ENCODE measurements around the gene CLK1. TPM values are rescaled to one million over a fixed set of nuclear protein-coding genes. Genes with fewer than 3 reads are reported as not detected.
"Not testable (repeated sequence)": the region's sequence is repeated elsewhere in the genome, so short reads cannot be mapped to it uniquely, and the experiment has no call there.

Gene CLK1
- total RNA-seq, 1 donor from 2014 or later: 203 TPM

GRCh38 chr2:200829258-200829655 is 35.2 kb downstream of the CLK1 start:
- H3K4me1 Mint-ChIP-seq: no peaks in the 10 kb centered on the region
- intact Hi-C loops (cut with micrococcal nuclease): no loop called here
- DNase-seq: no peak
- ChIA-PET POLR2A (interaction anchor here (1.3 kb wide), 1 partner anchor 21 kb away, joined by 3 read pairs; no protein-coding TSS in a partner anchor), CTCF (no interaction called here)
- peaks cover 11% of the 10 kb centered on the region for H3K36me3 Mint-ChIP-seq (ENCODE audit: low read depth)
- no peak for TF ChIP-seq CTCF (IDR thresholded peaks at IDR 0.05)
- H3K27ac Mint-ChIP-seq: no peak overlapping the region
- H3K9me3 Mint-ChIP-seq: no peaks in the 10 kb centered on the region
- H3K27me3 Mint-ChIP-seq: no peaks in the 10 kb centered on the region
- H3K4me3 Mint-ChIP-seq: no peak overlapping the region
- ATAC-seq (ENCODE audit: low read depth): no peak

GRCh38 chr2:200828572-200829257 is 35.7 kb downstream of the CLK1 start:
- peaks cover 14% of the 10 kb centered on the region for H3K36me3 Mint-ChIP-seq (ENCODE audit: low read depth)
- ChIA-PET CTCF (no interaction called here), POLR2A (interaction anchor here (0.5 to 1.3 kb wide), 3 partner anchors 21 to 31 kb away, joined by 3 to 6 read pairs (median 3); no protein-coding TSS in a partner anchor)

GRCh38 chr2:200828104-200828503 is 36.4 kb downstream of the CLK1 start:
- TF ChIP-seq CTCF (IDR thresholded peaks at IDR 0.05): no peak
- POLR2A ChIA-PET: interaction anchor here (1.3 kb wide), 2 partner anchors 20 to 31 kb away, joined by 3 read pairs; no protein-coding TSS in a partner anchor
- CTCF ChIA-PET: no interaction called here
- no peaks in the 10 kb centered on the region for H3K27me3 Mint-ChIP-seq
- peaks cover 14% of the 10 kb centered on the region for H3K36me3 Mint-ChIP-seq (ENCODE audit: low read depth)
- intact Hi-C loops (cut with micrococcal nuclease): no loop called here
- no peak for DNase-seq
- no peak overlapping the region for H3K27ac Mint-ChIP-seq
- H3K9me3 Mint-ChIP-seq: no peaks in the 10 kb centered on the region
- no peak overlapping the region for H3K4me3 Mint-ChIP-seq
- no peaks in the 10 kb centered on the region for H3K4me1 Mint-ChIP-seq
- no peak for ATAC-seq (ENCODE audit: low read depth)

More at GRCh38 chr2:200828572-200829257, 35.7 kb downstream of the CLK1 start:
- no peak for ATAC-seq (ENCODE audit: low read depth)
- Mint-ChIP-seq H3K9me3 (no peaks in the 10 kb centered on the region), H3K27ac (no peak overlapping the region), H3K4me3 (no peak overlapping the region), H3K4me1 (no peaks in the 10 kb centered on the region), H3K27me3 (no peaks in the 10 kb centered on the region)
- intact Hi-C loops (cut with micrococcal nuclease): no loop called here
- no peak for DNase-seq
- TF ChIP-seq CTCF (IDR thresholded peaks at IDR 0.05): no peak

- H3K36me3 Mint-ChIP-seq (ENCODE audit: low read depth): peaks cover 61% of the 10 kb centered on the region
- ATAC-seq (ENCODE audit: low read depth) (no peak), DNase-seq (no peak)
- H3K4me3 Mint-ChIP-seq: no peak overlapping the region
- H3K4me1 Mint-ChIP-seq: peaks cover 2% of the 10 kb centered on the region
- POLR2A ChIA-PET: interaction anchor here (0.6 to 1.5 kb wide), 2 partner anchors 26 to 42 kb away, joined by 4 to 6 read pairs; partner anchors contain the start of gene CLK1
- TF ChIP-seq CTCF (IDR thresholded peaks at IDR 0.05): no peak
- H3K27me3 Mint-ChIP-seq: no peaks in the 10 kb centered on the region
- no peaks in the 10 kb centered on the region for H3K9me3 Mint-ChIP-seq
- CTCF ChIA-PET: interaction anchor here (1.3 kb wide), 1 partner anchor 108 kb away, joined by 5 read pairs; no protein-coding TSS in a partner anchor
- H3K27ac Mint-ChIP-seq: no peak overlapping the region
- intact Hi-C loops (cut with micrococcal nuclease): no loop called here
Measured at GRCh38 chr2:200821686-200822245, 42.7 kb downstream of the CLK1 start.

- Mint-ChIP-seq H3K27me3 (no peaks in the 10 kb centered on the region), H3K4me3 (no peak overlapping the region), H3K4me1 (peaks cover 2% of the 10 kb centered on the region), H3K27ac (no peak overlapping the region), H3K36me3 (ENCODE audit: low read depth) (peaks cover 71% of the 10 kb centered on the region), H3K9me3 (no peaks in the 10 kb centered on the region)
- ChIA-PET POLR2A (interaction anchor here (1.5 to 2.8 kb wide), 2 partner anchors 43 to 107 kb away, joined by 6 to 9 read pairs; partner anchors contain the start of gene CLK1), CTCF (no interaction called here)
- intact Hi-C loops (cut with micrococcal nuclease): no loop called here
- TF ChIP-seq CTCF (IDR thresholded peaks at IDR 0.05): no peak
- ATAC-seq (ENCODE audit: low read depth) (no peak), DNase-seq (no peak)
Measured at GRCh38 chr2:200820573-200821234, 43.8 kb downstream of the CLK1 start.

- POLR2A ChIA-PET: interaction anchor here (1.2 to 2.8 kb wide), 2 partner anchors 40 to 105 kb away, joined by 3 to 9 read pairs; no protein-coding TSS in a partner anchor
- H3K4me3 Mint-ChIP-seq; ATAC-seq (ENCODE audit: low read depth); H3K27me3 Mint-ChIP-seq; DNase-seq; CTCF ChIA-PET; H3K27ac Mint-ChIP-seq; H3K9me3 Mint-ChIP-seq: not testable (repeated sequence)
- intact Hi-C loops (cut with micrococcal nuclease): loop anchor here (10.0 kb wide), 2 partner anchors 864 to 1216 kb away; partner anchors contain the start of genes FZD7, MAIP1 and TYW5
- Mint-ChIP-seq H3K4me1 (peaks cover 15% of the 10 kb centered on the region), H3K36me3 (ENCODE audit: low read depth) (peaks cover 82% of the 10 kb centered on the region)
Measured at GRCh38 chr2:200818732-200819131, 45.7 kb downstream of the CLK1 start.
